Astrocyte (in vitro differentiated cells and primary cell): ENCODE data around the gene HEXIM2. TPM values are rescaled to one million over a fixed set of nuclear protein-coding genes. Genes with fewer than 3 reads are reported as not detected.

Experiments used
- DNase-seq: peaks from one replicate; pipeline ENCODE4 v3.0.0-alpha.2; 2010; ENCODE audit warnings: low read depth
- FAIRE-seq: peaks from 2 replicates; lab custom pipeline; 2011; peaks lifted over from hg19 to GRCh38; lab: Jason Lieb, UNC
- H2AFZ ChIP-seq: 2 replicates; pipeline ENCODE4 v1.6.0; 2012; ENCODE audit warnings: low read depth, low read length, inconsistent platforms
- H3K27ac ChIP-seq: 2 replicates; pipeline ENCODE4 v1.5.1; 2011; ENCODE audit warnings: low read depth, low read length, inconsistent platforms
- H3K27me3 ChIP-seq: 2 replicates; pipeline ENCODE4 v1.6.0; 2011; ENCODE audit warnings: low read length, inconsistent platforms; ENCODE audit not compliant: insufficient read depth
- H3K36me3 ChIP-seq: 2 replicates; pipeline ENCODE4 v1.5.1; 2011; ENCODE audit warnings: low read length, inconsistent platforms; ENCODE audit not compliant: insufficient read depth
- H3K4me1 ChIP-seq: 2 replicates; pipeline ENCODE4 v1.5.1; 2011; ENCODE audit warnings: low read length, inconsistent platforms; ENCODE audit not compliant: insufficient read depth
- H3K4me2 ChIP-seq: 2 replicates; pipeline ENCODE4 v1.6.0; 2012; ENCODE audit warnings: low read length, inconsistent platforms
- H3K4me3 ChIP-seq: 2 replicates; pipeline ENCODE4 v1.5.1; 2011; ENCODE audit warnings: low read depth, mild to moderate bottlenecking, low read length, inconsistent platforms; ENCODE audit not compliant: insufficient read depth
- H3K79me2 ChIP-seq: 2 replicates; pipeline ENCODE4 v1.6.0; 2012; ENCODE audit warnings: mild to moderate bottlenecking, low read length, inconsistent platforms; ENCODE audit not compliant: insufficient read depth
- H3K9ac ChIP-seq: 2 replicates; pipeline ENCODE4 v1.6.0; 2012; ENCODE audit warnings: mild to moderate bottlenecking, low read length, inconsistent platforms
- H3K9me3 ChIP-seq: 2 replicates; pipeline ENCODE4 v1.5.1; 2012; ENCODE audit warnings: low read depth, mild to moderate bottlenecking, low read length, inconsistent platforms; ENCODE audit not compliant: insufficient read depth
- H4K20me1 ChIP-seq: 2 replicates; pipeline ENCODE4 v1.6.0; 2012; ENCODE audit warnings: low read length, inconsistent platforms; ENCODE audit not compliant: insufficient read depth
- H3K27ac Mint-ChIP-seq: one replicate; pipeline ENCODE4 v1.8.0; 2021; ENCODE audit warnings: mild to moderate bottlenecking, mixed read lengths; ENCODE audit not compliant: unreplicated experiment
- H3K27me3 Mint-ChIP-seq: one replicate; pipeline ENCODE4 v1.8.0; 2021; ENCODE audit warnings: low read depth, mixed read lengths; ENCODE audit not compliant: unreplicated experiment
- H3K36me3 Mint-ChIP-seq: one replicate; pipeline ENCODE4 v1.8.0; 2021; ENCODE audit warnings: low read depth, mixed read lengths; ENCODE audit not compliant: unreplicated experiment
- H3K4me1 Mint-ChIP-seq: one replicate; pipeline ENCODE4 v1.8.0; 2021; ENCODE audit warnings: low read depth, mixed read lengths; ENCODE audit not compliant: unreplicated experiment
- H3K4me3 Mint-ChIP-seq: one replicate; pipeline ENCODE4 v1.8.0; 2021; ENCODE audit warnings: mild to moderate bottlenecking, moderate library complexity, mixed read lengths; ENCODE audit not compliant: unreplicated experiment
- H3K9me3 Mint-ChIP-seq: one replicate; pipeline ENCODE4 v1.8.0; 2021; ENCODE audit warnings: mild to moderate bottlenecking, mixed read lengths; ENCODE audit not compliant: unreplicated experiment
- CTCF ChIP-seq: IDR thresholded peaks from 2 replicates; pipeline ENCODE4 v1.5.1; 2011; ENCODE audit warnings: low read depth, mild to moderate bottlenecking, inconsistent platforms, low read length, moderate library complexity; ENCODE audit not compliant: insufficient read depth
- EZH2 ChIP-seq: IDR thresholded peaks from 2 replicates; pipeline ENCODE4 v1.6.1; 2012; ENCODE audit warnings: mild to moderate bottlenecking, low read length, inconsistent platforms; ENCODE audit not compliant: insufficient read depth
- total RNA-seq: library from RNA; stranded (reverse); gene quantifications from 2 replicates; pipeline ENCODE4 v1.2.1, GENCODE V29; 2021

The HEXIM2 gene
- total RNA-seq, 1 donor from 2014 or later: 9.0 TPM

- Mint-ChIP-seq H3K4me1 (peaks cover 5% of the 10 kb centered on the region), H3K9me3 (no peaks in the 10 kb centered on the region), H3K27ac (no peak overlapping the region), H3K27me3 (no peaks in the 10 kb centered on the region), H3K36me3 (no peaks in the 10 kb centered on the region), H3K4me3 (no peak overlapping the region)
- Histone ChIP-seq H3K27me3 (no peaks in the 10 kb centered on the region), H3K79me2 (no peaks in the 10 kb centered on the region), H3K4me3 (no peak overlapping the region), H2AFZ (no peak overlapping the region), H4K20me1 (no peaks in the 10 kb centered on the region), H3K27ac (no peak overlapping the region), H3K9ac (no peak overlapping the region), H3K9me3 (no peaks in the 10 kb centered on the region), H3K4me1 (no peaks in the 10 kb centered on the region), H3K36me3 (no peaks in the 10 kb centered on the region), H3K4me2 (no peak overlapping the region)
- no peak for TF ChIP-seq CTCF
- no peak for FAIRE-seq
- DNase-seq: no peak
Observed at GRCh38 chr17:45184144-45184543, 22.5 kb downstream of the HEXIM2 start.

- no peak overlapping the region for H3K27ac ChIP-seq
- Mint-ChIP-seq H3K9me3 (no peaks in the 10 kb centered on the region), H3K4me1 (peaks cover 5% of the 10 kb centered on the region), H3K27ac (no peak overlapping the region), H3K36me3 (no peaks in the 10 kb centered on the region), H3K27me3 (no peaks in the 10 kb centered on the region), H3K4me3 (no peak overlapping the region)
- H3K9ac ChIP-seq: no peak overlapping the region
- H3K9me3 ChIP-seq: no peaks in the 10 kb centered on the region
- H3K79me2 ChIP-seq: no peaks in the 10 kb centered on the region
- no peaks in the 10 kb centered on the region for H3K4me1 ChIP-seq
- DNase-seq (no peak), FAIRE-seq (no peak)
- TF ChIP-seq CTCF: no peak
- TF ChIP-seq EZH2: no peak
- H3K4me2 ChIP-seq: no peak overlapping the region
- no peaks in the 10 kb centered on the region for H4K20me1 ChIP-seq
- H3K27me3 ChIP-seq: no peaks in the 10 kb centered on the region
- H3K4me3 ChIP-seq: no peak overlapping the region
- no peak overlapping the region for H2AFZ ChIP-seq
- H3K36me3 ChIP-seq: no peaks in the 10 kb centered on the region
Observed at GRCh38 chr17:45186801-45187354, 25.2 kb downstream of the HEXIM2 start.

- H3K27me3 ChIP-seq: no peaks in the 10 kb centered on the region
- H3K4me1 ChIP-seq: no peaks in the 10 kb centered on the region
- Mint-ChIP-seq H3K4me1 (peaks cover 3% of the 10 kb centered on the region), H3K27ac (no peak overlapping the region), H3K9me3 (no peaks in the 10 kb centered on the region), H3K36me3 (no peaks in the 10 kb centered on the region), H3K27me3 (peaks cover 2% of the 10 kb centered on the region), H3K4me3 (no peak overlapping the region)
- H3K9me3 ChIP-seq: no peaks in the 10 kb centered on the region
- TF ChIP-seq EZH2: no peak
- TF ChIP-seq CTCF: no peak
- FAIRE-seq (no peak), DNase-seq (no peak)
- no peak overlapping the region for H3K9ac ChIP-seq
- H3K4me2 ChIP-seq: no peak overlapping the region
- H3K79me2 ChIP-seq: no peaks in the 10 kb centered on the region
- no peaks in the 10 kb centered on the region for H3K36me3 ChIP-seq
- no peak overlapping the region for H2AFZ ChIP-seq
- no peak overlapping the region for H3K27ac ChIP-seq
- no peak overlapping the region for H3K4me3 ChIP-seq
- H4K20me1 ChIP-seq: no peaks in the 10 kb centered on the region
Observed at GRCh38 chr17:45189009-45189408, 27.3 kb downstream of the HEXIM2 start.
